ENCODE results near the gene RUNX1.
"Not testable (repeated sequence)": the region's sequence is repeated elsewhere in the genome, so short reads cannot be mapped to it uniquely, and the experiment has no call there.

RUNX1 gene

DNA sequence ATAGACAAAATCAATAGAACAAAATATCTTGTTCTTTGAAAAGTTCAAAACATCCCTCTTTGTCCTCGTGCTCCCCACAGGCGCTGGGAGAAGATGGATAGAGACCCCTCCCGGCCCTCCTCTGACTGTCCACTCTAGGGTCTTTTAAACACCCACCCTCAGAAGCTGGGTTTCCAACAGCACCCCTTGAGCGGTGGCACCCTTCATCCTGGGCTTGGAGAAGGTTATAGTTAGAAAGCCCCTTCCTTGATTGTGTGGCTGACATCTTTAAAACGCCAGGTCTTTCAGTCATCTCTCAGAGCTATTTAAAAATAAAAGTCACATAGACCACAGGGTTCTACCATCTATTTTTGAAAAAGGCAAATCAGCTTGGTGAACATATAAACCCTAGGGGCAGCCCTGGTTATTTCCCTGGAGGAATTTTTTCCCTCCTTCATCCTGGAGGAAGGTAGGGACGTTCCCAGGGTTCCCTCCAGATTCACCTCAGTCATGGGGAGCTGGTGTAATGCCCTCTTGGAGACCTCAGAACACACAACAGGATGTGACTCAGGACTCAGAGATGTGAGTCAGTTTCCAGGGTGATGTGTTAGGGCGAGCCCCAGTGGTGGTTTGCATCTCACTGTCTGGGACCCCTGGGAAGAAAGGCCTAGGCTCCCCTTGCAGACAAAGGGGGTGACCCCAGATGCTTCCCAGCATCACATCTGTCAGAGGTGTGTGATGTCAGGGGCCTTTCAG lies 241.8 kb downstream of the RUNX1 start:
- no peak overlapping the region for H3K27ac ChIP-seq
- TF ChIP-seq ZFX (IDR thresholded peaks at IDR 0.05; ENCODE audit: borderline replicate concordance), result no peak

DNA sequence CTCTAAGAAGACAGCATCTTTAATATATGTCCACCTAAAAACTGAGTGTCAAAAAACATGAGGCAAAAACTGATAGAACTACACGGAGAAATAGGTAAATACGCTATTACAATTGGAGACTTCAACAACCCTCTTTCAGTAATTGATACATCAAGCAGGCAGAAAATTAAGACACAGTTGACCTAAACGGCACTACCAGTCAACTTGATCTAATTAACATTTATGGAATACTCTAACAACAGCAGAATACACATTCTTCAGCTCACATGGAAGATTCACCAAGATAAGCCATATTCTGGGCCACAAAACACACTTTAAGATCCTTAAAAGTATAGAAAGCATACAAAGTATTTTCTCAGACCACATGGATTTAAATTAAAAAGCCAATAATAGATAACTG lies 242.7 kb downstream of the RUNX1 start:
- no peak for TF ChIP-seq ZFX (IDR thresholded peaks at IDR 0.05; ENCODE audit: borderline replicate concordance)
- TF ChIP-seq, protein P1, sequence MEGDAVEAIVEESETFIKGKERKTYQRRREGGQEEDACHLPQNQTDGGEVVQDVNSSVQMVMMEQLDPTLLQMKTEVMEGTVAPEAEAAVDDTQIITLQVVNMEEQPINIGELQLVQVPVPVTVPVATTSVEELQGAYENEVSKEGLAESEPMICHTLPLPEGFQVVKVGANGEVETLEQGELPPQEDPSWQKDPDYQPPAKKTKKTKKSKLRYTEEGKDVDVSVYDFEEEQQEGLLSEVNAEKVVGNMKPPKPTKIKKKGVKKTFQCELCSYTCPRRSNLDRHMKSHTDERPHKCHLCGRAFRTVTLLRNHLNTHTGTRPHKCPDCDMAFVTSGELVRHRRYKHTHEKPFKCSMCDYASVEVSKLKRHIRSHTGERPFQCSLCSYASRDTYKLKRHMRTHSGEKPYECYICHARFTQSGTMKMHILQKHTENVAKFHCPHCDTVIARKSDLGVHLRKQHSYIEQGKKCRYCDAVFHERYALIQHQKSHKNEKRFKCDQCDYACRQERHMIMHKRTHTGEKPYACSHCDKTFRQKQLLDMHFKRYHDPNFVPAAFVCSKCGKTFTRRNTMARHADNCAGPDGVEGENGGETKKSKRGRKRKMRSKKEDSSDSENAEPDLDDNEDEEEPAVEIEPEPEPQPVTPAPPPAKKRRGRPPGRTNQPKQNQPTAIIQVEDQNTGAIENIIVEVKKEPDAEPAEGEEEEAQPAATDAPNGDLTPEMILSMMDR (IDR thresholded peaks at IDR 0.05), result no peak
- H3K27ac ChIP-seq, result no peak overlapping the region

DNA sequence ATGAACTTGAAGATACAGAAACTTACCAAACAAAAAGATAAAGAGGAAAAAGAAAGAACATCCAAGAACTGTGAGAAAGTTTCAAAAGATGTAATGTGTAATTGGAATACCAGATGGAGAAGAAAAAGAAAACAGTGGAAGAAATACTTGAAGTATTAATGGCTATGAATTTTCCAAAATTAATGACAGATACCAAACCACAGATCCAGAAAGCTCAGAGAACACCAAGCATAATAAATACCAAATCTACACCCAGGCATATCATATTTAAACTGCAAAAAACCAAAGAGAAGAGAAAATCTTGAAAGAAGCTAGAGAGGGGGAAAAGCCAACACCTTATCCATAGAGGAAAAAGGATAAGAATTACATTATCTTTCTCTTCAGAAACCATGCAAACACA lies 243.9 kb downstream of the RUNX1 start:
- TF ChIP-seq ZFX (IDR thresholded peaks at IDR 0.05; ENCODE audit: borderline replicate concordance), result no peak
- TF ChIP-seq, protein P1 (IDR thresholded peaks at IDR 0.05), result no peak
- H3K27ac ChIP-seq, result no peak overlapping the region

DNA sequence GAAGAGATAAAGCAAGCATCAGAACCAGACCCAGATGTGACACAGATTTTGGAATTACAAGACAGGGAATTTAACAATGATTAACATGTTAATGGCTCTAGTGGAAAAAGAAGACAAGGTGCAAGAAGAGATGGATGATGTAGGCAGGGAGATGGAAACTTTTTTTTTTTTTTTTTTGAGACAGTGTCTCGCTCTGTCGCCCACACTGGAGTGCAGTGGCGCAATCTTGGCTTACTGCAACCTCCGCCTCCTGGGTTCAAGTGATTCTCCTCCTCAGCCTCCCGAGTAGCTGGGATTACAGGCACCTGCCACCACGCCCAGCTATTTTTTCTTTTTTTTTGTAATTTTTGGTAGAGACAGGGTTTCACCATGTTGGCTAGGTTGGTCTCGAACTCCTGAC lies 244.5 kb downstream of the RUNX1 start:
- H3K27ac ChIP-seq, result not testable (repeated sequence)

DNA sequence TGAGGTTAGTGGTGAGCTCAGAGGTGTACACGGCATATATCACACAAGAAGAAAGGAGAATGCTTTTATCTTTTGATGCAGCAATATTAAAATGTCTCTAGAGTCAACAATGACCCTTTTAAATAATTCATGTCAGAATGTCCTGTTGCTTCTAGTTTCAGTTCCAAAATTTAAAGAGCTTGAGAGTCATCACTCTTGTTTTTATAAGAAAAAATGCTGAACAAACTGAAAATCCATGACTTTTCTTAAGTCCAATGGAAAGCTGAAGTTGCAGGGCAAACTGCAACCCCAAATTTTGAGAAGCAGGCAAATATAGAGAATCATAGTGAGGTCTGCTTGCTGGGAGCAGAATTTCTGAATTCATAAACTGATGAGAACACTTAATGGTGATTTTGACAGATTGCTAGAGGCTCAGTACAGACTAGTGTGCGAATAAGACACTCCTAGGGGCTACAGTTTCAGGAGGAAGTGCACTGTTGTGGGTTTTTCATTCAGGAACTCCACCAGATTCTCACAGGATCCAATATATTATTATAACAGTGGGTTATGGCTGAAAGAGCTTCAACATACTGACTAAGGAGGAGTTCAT lies 245.2 kb downstream of the RUNX1 start:
- TF ChIP-seq, protein P1 (IDR thresholded peaks at IDR 0.05), result no peak
- no peak for TF ChIP-seq ZFX (IDR thresholded peaks at IDR 0.05; ENCODE audit: borderline replicate concordance)

DNA sequence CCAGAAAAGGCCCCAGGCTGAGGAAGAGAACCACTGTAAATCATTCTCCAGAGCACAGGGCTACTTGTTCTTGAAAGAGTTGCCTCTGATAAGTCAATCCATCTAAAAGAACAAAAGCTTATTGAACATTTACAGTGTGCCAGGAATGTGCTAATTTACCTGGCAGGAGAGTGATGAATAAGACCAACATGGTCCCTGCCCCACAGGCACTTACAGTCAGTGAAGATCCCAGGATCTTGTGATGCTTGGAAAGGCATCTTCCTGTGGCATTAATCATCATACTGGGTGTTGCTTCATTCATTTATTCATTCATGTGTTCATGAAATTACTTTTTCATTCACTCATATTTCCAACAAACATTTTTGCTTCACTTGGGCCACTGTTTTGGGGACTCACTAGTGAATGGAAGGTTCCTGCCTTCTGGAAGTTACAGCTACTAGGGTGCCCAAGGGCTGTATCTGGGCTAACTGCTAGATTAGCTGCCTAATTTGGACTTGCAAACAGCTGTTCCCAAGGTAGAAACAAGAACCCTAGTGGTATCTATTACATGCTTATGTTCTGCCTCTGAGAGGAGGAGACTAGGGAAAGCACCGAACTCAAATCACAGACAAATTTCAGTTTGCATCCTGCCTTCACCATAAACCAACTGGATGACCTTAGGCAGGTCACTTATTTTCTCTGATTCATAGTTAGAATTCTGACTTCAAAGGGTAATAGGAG lies 246.8 kb downstream of the RUNX1 start:
- TF ChIP-seq, protein P1 (IDR thresholded peaks at IDR 0.05), result no peak
- no peak for TF ChIP-seq ZFX (IDR thresholded peaks at IDR 0.05; ENCODE audit: borderline replicate concordance)
- no peak overlapping the region for H3K27ac ChIP-seq

More for the DNA sequence above, 245.2 kb downstream of the RUNX1 start:
- no peak overlapping the region for H3K27ac ChIP-seq

DNA sequence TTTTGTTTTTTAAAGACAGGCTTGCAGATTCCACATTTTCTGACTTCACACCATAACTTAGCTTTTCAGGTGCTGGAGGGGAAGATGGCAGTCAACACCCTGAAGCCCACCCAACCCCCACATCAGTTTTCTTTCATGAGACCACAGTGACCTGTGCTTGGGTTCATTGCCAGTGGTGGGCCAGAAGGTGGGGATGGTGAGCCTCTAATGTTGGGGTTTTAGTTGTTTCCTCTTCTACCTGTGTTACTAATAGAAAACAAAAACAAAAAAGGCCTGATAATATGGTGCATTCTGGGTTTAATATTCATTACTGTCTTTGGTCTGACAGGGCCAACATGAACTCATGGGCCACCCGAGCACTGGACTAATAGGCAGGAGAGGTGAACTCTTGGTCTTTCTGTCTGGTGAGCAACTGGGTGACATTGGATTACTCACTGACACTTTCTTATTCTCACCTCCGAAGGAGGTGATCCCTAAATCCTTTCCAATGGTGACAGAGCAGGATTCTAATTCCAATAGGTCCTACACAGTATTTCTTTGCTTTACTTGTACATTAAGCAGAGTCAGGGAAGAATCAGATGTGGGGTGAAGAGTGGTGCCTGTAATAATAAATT lies 247.5 kb downstream of the RUNX1 start:
- TF ChIP-seq, protein P1 (IDR thresholded peaks at IDR 0.05), result no peak
- TF ChIP-seq ZFX (IDR thresholded peaks at IDR 0.05; ENCODE audit: borderline replicate concordance), result no peak
- H3K27ac ChIP-seq, result no peak overlapping the region

All from 22Rv1 (cell line).